NOMO-1 treated with dmso at 0.1 percent for 144 hours (cell line): ENCODE results near the gene RSPH1.

Experiments used
- DNase-seq: peaks from one replicate; lab custom pipeline; 2025; ENCODE audit not compliant: unreplicated experiment; lab: John Stamatoyannopoulos, UW

Gene RSPH1

DNA sequence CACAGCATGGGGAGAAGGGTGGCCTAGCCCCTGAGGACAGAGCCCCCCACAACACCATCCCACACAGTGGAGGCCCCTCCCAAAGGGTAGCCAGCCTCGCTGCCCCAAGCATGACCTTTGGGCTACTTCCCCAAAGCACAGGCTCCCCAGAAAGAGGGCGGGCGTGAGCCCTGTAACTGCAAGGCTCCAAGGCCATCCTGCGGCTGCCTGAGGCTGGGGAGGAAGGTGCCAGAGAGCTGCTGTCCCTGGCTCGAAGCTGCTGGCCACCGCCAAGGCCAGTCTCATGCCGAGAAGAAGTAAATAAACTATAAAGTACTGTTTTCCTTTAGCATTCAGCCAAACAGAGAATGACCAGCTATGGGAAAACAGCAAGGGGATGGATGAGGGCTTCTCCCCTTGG lies 64.8 kb downstream of the RSPH1 start:
- DNase-seq, result no peak

DNA sequence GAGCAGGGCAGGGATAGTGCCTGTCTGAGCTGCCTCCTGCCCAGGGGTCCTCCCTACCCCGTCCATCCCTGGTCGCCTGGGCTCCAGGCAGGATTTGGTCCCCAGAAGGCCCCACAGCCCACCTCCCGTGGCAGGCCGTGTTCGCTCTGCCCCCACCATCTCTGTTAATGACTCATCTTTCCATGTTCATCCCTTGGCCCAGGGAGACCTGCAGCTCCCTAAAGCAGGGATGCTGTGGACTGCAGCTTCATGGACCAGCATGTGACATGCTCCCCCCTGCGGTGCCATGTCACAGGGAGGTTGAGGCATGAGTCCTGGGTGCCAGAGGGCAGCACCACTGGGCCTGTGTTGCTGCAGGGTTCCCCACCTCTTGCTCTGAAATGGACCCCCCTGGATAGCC lies 65.5 kb downstream of the RSPH1 start:
- DNase-seq, result no peak

DNA sequence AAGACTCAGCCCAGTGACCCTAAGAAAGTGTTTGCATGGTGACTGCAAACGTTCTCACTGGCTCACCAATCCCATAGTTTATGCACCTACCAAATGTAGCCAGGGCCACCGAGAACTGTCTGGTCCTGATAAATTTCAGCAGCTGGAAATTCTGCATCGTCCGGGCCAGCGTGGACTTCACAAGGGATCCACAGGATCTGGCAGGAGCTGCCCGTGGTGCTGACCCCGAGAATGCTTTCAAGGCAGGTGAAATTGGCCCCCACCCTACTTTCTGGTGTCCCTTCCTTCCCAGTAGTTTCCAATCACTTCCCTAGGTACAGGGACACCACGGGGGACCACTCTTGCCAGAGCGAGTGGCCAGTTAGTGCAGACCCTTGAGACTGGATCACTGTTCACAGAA lies 66.2 kb downstream of the RSPH1 start:
- no peak for DNase-seq

DNA sequence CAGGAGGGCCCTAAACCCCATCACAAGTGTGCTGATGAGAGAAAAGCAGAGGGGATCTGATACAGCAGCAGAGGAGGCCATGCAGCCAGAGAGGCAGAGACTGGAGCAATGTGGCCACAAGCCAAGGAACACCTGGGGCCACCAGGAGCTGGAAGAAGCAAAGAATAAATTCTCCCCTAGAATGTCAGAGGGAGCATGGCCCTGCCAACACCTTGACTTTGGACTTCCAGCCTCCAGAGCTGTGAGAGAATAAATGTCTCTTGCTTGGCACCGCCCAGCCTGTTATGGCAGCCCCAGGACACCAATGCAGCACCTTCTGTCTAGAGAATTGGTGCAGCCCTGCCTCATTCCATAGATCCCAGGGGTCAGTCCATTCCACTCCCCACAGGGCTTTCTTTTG lies 67.0 kb downstream of the RSPH1 start:
- DNase-seq, result no peak

DNA sequence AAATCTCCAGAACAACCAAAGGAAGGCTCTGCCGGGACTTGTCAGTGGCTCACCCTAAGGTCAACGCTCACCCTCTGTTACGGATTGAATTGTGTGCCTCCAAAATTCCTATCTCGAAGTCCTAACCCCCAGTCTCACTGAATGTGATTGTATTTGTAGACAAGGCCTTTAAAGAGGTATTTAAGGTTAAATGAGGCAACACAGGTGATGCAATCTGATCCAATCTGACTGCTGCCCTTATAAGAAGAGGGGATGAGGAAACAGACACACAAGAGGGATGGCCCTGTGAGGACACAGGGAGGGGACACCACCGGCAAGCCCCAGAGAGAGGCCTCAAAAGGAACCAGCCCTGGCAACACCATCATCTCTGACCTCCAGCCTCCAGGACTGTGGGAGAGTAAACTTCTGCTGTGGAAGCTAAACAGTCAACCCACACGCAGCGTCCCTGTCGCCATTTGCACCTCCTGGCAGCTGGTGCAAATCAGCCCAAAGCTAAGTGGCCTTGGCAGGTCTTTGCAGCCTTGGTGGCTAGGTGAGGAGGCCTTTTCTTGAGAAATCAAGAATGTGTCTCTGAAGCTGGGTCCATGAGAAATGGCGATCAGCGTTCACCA lies 68.1 kb downstream of the RSPH1 start:
- DNase-seq, result no peak

DNA sequence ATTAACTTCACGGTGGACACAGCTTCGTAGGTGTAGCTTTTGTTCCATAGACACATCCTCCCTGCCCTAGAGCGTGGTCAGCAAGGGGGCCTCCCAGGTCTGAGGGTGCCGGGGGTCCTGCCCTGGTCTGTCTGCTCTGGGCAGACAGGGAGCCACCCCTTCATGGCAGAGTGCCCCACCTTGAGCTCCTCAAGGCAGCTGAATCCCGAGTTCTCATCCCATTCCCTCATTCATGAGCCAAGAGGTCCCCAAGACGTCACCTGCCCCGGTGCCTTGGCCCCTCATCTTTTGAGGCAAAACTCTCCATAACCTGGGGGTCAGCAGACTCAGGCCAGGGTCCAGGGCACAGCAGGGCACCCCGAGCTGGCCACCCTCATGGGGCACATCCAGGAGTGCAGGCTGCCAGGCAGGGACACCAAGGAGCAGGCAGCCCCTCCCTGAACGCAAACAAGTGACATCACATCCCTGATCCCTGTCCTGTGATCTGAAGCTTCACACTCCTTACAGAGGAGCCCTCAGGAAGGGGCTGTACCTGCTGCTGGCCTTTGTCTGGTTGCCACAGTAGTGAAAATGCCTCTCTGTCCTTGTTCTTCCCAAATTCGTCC lies 69.0 kb downstream of the RSPH1 start:
- no peak for DNase-seq

DNA sequence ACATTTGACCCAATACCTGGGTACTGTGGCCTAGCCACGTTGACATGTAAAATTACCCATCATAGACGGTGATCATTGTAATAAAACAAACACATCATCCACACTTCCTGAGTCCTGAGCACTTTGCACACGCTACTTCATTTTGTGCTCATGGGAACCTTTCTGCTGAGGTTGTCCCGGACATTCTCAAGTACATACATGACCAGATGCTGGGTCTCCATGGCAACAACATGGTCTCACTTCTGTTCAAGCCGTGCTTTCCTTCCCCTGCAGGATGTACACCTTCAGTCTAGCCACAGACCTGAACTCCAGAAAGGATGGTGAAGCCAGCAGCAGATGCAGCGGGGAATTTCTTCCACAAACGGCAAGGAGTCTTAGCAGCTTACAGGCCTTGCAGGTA lies 69.6 kb downstream of the RSPH1 start:
- DNase-seq, result no peak

DNA sequence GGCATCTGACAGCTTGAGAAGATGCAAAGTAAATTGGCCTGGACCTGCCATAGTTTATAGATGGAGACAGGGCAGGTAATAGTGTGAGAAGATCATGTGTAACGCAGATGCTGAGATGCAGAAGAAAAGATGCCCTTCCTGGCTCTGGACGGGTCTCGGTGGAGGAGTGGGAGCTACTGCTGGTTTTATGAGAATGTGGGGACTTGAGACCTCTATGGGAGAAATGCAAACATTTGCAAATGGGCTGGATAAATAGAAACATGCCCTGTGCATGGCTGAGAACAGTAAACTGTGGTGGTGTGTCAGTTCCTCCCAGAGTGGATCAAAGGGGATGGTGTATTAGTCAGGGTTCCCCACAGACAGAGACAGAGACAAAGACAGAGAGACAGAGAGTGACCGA lies 70.4 kb downstream of the RSPH1 start:
- DNase-seq, result no peak

DNA sequence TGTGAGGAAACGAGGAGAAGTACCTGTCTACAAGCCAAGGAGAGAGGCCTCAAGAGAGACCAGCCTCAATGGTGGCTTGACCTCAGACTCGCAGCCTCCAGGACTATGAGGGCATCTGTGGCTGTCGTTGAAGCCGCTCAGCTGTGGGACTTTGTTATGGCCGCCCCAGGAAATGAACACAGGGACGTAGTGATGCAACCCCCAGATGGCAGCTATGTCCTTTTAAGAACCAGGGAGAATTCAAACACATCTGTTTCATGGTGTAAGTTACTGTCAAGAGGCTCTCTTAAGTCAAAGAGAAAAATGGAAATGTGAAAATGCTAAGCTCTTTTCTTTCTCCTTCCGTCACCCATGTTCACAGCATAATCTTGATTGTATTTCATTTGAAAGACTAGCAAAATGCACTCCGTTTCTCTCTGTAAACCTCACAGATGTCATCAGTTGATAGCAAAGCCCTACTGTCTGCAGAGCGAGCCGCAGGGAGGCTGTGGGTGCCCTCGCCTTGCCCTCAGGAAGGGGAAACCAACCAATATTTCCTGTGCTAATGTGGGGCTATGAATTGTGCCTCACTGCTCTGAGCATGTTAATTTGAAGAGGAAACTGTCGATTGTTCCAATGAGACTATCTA lies 71.0 kb downstream of the RSPH1 start:
- DNase-seq, result no peak

DNA sequence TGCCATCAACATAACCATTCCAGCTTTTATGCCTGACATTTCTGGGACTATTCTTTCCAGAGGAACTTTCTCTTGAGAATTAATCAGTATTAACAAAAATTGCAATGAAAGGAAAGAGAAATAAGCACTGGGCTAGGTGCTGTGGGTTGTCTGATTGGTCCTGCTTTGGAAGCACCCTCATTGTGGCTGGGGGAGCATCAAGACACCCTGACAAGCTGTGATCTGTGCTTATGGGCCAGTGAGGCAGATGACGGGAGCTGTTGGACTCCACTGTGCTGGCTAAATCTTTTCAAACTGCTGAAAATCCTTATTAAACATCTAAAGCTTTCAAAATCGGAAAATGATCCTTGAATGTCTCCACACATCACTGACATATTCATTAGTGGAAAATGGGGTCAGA lies 72.3 kb downstream of the RSPH1 start:
- no peak for DNase-seq

DNA sequence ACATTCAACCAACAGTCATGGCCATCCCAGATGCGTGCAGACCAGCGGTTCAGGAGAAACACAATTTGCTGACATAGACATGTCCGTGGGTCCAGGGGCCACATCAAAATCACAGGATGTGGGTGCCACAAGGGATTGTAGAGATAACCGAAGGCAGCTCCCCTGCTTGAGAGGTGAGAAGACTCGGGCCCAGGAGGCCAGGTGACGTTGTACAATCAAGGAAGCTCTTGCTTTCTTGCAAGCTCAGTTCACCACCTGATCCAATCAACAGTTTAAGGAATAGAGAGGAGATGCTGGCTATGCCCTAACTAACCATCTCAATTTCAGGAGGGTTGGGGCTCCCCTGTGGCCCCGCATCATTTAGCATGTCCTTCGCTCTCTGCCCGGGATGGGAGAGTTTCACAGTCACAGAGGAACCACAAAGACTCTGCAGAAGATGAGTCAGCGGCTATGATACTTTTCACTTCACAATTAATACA lies 72.8 kb downstream of the RSPH1 start:
- no peak for DNase-seq
